Nucleus accumbens (tissue), 56 donors: Measurements from ENCODE around the gene TTC34.
"Not testable (repeated sequence)": the region's sequence is repeated elsewhere in the genome, so short reads cannot be mapped to it uniquely, and the experiment has no call there.

Experiments used
- DNase-seq, 56 donors: peaks; one replicate each; lab custom pipeline; 2025; lab: John Stamatoyannopoulos, UW

The TTC34 gene

DNA sequence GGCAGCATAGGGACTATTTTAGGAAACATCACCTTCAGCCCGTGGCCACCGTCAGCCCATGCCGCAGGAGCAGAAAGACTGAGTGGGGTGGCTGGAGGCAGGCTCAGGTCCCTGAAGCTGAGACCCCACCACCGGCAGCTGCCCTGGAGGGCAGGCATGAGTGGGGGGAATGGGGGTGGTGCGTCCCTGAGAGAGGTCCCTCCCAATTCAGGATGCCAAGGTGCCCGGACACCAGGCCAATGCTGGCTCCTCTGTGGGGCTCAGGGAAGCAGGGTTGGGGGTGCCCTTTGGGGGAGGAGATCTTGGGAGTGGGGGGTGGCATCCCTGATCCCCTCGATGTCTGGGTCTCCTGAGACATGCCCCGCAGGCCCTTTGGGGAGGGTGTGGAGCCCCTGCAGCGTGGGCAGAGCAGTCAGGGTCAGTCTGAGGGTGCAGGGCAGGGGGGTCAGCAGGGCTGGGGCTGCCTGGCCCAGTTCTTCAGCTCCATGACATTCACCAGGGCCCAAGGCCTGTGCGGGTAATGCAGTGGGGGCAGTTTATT is 998 bp upstream of the TTC34 start:
- DNase-seq: no peak

DNA sequence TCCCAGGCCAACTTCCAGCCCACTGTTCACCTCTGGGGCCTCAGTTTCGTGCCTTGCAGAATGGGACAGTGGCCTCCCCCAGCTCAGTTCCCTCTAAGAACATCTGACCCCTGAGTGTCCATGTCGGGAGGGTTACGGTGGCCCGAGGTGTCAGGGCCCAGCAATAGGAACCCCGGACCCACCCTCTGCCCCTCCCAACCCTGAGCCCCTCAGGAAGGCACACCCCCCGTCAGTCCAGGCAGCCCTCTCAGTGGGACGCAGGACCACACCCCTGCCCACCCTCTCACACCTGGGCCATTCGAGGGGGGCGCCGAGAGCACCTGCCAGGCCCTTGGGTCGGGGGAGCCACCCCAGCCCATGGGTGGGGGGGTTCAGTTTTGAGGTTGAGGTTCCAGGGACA is 447 bp downstream of the TTC34 start:
- no peak for DNase-seq

DNA sequence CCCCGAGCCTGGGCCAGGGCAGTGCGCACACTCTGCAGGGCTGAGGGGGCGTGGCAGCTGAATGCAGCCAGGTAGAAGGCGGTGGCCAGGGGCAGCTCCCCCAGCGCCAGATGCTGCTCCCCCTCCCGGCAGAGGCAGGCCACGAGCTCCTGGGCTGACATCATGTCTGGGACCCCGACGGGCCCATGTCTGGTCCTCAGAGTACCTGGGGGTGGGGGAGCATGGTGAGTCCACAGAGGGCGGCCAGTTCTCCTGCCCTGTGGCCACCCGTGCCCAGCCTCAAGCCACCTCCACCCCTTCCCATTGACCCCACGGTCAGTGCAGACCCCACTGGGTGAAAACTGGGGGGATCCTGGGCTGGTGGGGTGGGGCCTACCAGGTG is 838 bp downstream of the TTC34 start:
- DNase-seq: no peak

DNA sequence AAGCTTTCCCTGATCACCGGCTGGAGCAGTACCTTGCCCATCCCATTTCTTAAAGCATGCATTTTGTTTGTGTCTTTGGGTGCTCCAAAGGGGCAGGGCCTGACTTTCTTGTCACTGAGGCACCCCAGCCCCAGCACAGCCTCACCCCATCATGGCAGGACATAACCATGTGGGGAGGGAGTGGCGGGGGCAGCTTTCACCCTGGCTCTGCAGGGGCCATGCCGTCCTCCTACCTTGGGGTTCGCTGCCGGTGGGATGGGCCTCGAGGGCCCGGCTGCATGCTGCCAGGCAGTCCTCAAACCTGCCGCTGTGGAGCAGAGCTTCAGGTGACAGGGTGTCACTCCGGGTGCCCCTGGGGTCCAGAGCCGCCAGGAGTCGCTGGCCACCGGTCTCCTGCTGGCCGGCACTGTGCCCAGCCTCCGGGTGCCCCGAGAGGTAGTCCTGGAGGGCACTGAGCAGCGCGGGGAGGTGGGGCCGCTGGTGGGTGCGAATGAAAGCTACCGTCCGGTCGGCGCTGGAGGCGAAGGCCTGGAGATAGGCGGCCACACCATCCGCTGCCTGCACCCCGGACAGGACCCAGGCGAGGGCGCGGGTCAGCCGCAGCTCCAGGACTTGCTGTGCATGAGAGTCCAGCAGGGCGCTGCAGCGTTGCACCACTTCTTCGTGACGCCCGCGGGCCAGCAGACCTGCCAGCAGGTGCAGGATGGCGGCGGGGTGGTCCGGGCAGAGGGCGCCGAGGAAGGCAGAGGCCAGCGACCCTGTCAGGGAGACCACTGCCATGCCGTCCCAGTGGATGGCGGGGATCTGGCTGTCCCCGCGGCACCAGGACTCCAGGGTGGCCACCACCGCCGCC is 1.5 kb downstream of the TTC34 start:
- no peak for DNase-seq

DNA sequence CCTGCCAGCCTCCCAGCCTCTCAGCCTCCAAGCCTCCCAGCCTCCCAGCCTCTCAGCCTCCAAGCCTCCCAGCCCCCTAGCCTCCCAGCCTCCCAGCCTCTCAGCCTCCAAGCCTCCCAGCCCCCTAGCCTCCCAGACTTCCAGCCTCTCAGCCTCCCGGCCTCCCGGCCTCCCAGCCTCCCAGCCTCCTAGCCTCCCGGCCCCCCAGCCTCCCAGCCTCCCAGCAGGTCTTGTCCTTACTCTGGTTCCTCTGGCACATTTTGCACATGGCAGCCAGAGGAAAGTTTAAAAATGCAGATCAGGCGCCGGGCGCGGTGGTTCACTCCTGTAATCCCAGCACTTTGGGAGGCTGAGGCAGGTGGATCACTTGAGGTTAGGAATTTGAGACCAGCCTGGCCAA is 2.5 kb downstream of the TTC34 start:
- not testable (repeated sequence) for DNase-seq

DNA sequence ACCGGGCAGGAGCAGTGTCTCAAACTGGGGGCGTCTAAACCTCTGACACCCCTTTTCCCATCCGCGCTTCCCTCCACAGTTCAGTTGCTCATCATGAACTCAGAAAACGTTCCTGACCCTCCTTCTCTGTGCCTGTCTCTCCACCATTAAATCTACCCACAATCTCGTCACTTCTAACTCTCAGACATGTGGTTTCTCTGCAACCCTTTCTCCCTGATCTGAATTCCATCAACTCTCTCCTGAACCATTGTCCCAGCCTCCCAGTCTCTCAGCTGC is 3.8 kb downstream of the TTC34 start:
- DNase-seq: no peak

DNA sequence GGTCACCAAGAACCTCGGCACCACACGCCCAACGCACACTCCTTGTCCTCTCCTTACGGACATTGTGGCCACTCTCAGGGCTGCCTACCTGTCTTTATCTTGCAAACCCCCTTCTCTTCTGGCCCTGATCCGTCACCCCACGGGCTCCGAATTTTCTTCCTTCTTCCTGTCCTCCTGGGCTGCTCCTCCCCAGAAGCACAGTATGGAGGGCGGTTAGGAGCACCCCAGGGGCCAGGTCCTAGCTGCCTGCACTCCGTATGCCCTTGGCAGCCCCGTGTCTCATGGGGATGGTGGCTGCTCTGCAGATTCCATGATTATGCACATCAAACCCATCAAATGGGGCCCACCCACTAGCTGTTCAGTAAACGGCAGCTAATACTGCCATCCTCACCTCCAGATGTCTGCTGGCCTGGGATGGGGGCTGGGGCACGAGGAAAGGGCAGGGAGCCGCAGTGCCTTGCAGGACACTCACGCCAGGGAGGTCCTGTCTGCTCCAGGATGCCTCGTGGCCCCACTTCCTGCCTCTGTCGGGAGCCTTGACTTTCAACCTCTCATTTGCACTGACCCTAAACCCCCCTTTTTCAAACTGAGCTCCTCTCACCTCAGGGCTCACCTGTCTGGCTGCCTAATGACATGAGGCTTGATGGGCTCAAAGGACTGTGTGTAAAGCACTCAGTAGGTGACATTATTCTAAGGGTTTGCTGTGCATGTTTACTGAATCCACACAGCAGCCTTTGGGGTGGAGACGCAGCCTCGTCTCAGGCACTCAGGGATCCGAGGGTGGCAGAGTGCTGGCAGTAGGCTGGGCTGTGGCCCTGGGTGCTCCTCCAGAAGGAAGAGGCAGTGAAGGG is 4.4 kb downstream of the TTC34 start:
- DNase-seq: no peak

DNA sequence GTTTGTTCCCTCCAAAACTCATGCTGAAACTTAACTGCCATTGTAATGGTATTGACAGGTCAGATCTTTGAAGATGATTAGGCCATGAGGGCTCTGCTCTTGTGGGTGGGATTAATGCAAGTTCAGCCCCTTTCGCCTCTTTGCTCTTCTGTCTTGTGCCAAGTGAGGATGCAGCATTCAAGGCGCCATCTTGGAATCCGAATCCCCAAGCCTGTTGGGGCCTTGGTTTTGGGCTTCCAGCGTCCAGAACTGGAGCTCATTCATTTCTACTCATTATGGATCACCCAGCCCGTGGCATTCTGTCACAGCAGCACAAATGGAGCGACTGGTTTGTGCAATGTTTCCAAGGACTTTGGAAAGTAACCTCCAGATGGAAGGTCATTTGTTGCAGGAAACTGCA is 5.6 kb downstream of the TTC34 start:
- no peak for DNase-seq

DNA sequence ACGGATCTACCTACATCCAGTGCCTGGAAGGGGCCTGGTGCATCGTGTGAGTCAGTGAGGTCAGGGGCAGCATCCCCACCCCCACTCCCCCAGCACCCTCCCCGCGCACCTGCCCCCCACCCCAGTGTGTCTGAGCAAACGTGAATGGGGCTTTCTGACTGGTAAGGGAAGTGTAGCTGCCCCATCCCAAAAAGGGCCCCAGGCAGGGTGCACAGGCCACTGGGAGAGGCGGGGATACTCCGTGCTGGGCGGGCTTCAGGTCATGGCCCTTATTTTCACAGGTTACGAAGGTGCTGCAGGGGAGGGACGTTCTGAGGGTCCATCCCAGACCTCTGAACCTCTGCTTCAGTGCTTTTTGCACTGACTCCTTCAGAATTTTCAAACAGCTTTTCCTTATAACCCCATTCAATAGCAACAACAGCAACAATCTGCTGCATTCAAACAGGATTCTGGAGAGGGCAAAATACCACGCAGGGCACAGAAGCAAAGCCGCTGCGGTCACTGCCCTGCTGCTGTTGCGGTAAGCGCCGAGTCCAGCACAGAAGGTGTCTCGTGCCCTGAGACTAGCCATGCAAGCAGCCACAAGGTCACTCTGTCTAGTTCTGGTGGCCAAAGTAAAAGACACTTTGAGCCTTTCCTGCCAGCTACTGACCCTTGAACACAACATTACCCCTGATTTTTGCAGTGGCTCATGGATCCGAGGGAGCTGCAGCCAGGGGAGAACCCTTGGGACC is 10.3 kb downstream of the TTC34 start:
- DNase-seq: no peak

DNA sequence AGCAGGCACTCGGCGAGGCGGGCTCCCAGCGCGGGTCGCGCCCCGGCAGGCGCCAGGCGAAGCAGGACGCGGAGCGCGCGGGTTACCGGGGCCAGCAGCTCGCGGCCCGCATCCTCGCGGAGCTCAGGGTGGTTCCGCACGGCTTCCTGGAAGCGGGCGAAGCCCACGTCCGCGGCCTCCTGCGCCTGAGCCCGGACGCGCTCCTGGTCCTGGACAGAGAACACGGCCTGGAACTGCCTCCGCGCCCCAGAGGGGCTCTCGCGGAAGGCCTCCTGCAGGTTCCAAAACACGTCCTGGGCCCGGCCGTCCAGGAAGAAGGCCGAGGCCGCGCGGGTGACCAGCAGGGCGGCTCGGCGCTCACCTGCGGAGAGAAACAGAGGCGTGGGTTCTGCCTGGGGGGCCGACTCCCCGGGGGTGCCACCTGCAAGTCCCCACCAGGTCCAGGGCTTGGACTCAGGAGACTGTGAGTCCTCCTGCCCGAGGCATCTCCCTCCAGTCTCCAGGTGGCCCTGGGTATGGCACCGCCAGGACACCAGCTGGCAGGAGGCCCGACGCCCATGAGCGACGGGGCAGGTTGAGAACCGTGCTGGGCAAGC is 11.4 kb downstream of the TTC34 start:
- DNase-seq: no peak

DNA sequence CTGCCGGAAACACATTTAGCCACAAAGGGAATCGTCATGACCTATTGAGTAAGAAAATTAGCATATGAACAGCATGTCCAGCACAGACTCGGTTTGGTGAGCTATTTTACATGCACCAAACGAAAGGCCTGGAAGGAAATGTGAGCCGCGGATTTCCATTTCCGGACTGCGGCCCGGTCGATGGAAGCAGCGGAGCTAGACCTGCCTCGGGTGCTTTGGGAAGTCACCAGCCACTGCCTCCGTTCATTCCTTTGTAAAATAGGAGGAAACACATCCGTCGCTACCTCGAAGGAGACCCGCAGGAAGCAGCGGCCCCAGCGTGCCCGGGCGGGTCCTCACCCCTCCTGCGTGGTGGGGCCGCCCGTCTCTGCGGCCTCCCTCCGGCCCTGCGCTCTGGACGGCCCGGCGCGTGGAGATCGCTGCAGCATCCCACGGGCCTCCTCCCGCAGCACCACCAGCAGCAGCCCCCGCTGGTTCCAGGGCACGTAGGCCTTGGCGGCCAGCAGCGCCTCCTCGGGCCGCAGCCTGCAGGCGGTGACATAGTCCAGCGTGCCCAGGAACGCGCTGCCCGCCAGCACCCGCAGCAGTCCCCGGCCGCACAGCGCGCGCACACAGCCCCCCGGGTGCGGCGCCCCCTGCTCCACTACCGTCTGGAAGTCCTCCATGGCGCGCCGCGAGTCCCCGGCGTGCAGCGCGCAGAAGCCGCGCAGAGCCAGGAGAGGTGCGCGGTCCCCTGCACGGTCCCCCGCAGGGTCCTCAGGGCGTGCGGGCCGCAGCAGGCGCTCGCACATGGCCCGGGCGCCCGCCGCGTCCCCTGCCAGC is 12.1 kb downstream of the TTC34 start:
- peak in 6 of 56 donors; percentile 8 to 29 (median 18) for DNase-seq

DNA sequence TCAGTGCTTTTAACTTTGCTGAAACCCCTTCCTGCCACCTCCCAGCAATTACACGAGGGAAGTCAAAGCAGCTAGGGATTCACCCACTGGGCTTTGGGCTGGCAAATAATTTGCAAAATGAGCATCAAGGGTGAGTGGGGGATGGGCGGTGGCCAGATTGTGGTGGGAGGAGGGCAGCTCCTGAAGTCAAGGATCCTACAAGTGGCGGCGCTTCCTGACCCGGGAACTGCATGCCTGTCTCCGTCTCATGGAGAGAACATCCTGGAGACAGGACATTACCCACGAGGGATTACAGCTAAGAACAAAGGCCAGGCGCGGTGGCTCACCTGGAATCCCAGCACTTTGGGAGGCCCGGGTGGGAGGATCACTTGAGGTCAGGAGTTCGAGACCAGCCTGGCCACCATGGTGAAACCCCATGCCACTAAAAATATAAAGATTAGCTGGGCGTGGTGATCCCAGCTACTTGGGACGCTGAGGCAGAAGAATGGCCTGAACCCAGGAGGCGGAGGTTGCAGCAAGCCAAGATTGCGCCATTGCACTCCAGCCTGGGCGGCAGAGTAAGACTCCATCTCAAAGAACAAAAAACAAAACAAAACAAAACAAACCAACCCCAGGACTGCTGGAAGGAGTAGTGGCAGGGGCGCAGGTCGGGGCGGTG is 12.9 kb downstream of the TTC34 start:
- DNase-seq: no peak

DNA sequence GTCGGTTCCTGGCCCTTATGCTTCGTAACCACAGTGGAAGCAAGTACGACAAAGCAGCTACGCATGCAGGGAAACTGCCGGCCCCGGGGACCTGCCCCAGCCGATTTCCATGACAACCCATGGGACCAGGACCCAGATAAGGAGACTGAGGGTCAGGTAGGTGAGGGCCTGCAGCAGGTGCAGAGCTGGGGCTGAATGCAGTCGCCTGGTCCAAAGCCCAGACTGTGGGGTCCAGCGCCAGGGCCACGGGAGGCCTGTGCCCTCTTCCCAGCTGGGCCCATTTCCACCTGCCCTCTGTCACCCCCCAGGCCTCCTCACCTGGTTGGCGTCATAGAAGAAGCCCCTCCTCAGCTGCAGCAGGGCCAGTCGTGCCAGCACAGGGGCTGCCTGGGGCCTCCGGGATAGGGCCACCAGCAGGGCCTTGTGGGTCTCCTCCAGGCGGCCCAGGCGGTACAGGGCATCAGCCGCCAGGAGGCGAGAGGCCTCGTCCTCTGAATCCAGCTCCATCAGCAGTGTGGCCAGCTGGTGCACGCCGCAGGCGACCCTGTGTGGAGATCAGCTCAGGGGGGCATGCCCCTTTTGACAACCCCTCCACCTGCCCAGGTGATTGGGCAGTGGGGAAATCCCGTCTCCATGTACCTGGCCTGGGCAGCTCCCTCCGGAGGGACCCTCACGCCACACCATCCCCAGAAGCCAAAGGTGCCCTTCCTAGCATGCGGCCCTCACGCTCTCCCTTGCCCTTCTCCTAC is 14.2 kb downstream of the TTC34 start:
- DNase-seq: no peak

DNA sequence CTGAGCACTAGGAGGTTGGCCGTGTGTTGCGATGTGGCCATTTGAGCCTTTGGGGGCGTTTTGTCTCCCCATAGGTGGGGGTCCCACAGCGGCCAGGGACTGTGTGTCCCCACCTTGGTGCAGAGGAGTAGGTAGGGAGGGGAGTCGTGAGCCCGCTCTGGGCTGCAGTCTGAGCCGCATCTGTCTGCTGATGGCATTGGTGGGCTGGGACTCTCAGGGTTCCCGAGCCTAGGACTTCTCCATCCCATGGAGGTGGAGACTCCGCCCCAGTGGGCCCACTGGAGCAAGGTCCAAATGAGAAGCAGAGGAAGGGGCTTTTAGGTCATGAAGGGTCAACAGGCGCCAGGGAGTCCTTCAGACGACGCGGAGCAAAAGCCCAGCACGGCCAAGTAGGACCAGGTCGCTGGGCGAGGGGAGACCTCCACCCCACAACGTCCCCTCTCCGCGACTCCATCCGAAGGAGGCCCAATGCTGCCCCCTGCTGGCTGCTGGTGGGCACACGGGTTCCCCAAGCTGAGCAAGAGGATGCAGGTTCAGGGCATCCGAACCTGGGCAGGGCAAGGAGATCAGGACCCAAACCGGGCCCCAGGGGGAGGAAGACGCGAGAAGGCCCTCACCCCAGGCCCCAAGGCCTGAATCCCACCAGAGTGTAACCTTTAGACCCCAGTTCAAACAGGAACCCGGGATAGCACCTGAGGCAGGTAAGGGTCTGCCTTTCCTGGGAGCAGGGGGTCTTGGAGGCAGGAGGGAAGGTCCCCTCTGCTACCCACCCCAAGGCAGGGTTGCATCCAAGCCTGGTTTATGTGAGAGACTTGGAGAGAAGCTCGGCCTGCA is 14.9 kb downstream of the TTC34 start:
- peak in 15 of 56 donors; percentile 8 to 67 (median 26) for DNase-seq

DNA sequence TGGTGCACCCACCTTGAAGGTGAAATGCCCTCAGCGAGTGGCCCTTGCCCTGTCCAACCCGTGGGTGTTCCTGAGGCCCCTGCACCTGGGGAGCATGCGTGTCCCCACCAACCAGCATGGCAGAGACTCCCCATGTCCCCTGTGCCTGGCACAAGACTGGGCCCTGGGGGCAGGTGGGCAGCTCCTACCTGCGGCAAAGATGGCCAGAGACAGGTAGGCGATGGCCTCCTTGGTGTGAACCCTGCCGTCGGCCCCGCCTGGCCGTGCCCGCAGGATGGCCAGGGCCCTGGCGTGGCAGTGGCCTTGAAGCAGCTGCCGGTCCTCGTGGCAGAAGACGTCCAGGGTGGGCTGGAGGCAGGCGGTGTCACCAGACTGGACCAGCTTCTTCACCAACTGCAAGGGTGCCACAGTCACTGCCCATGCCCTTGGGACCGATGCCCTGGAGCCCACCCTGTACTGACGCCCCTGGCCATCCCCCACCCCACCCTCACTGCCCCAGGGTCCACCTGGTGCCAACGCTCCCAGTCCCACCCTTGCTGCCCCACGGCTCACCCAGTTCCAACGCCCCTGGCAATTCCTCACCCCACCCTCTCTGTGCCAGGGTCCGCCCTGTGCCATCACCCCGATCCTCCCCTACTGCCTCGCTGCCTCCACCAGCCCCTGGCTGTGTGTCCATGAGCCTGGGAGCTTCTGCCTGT is 15.7 kb downstream of the TTC34 start:
- no peak for DNase-seq

DNA sequence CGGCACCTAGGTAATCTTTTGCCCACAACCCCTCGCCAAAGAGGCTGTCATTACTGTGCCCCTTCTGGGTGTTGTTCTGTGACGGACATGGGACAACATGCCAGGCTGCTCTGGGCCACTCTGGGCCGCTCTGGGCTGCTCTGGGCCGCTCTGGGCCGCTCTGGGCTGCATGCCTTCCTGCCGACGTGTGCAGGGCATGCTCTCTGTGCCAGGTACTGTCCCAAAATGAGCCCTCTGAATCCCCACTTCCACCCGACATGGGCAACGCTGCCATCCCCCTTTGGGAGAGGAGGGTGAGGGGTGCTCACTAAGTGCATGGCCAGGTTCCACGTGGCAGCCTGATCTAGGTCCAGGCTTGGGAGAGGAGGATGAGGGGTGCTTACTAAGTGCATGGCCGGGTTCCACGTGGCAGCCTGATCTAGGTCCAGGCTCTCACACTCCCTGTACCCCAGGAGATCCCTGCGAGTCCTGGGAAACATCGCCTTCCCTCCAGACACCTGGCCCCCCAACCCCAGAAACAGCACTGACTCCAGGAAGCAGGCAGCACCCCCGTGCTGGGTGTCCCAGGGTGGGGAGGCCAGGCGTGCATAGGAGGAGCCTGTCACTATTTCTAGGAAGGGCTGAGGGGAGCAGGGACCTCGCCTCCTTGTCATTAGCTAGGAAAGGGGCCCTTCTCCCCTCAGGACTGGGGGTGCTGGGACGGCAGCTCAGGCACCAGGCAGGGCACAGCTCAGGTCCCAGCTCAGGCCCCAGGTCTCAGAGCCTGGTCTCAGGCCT is 16.5 kb downstream of the TTC34 start:
- DNase-seq: no peak
